Neural crest cell (in vitro differentiated cells): ENCODE results near the gene ADCY2. TPM values are rescaled to one million over a fixed set of nuclear protein-coding genes. Genes with fewer than 3 reads are reported as not detected.

ENCODE experiments used
- DNase-seq: peaks from one replicate; pipeline ENCODE4 v3.0.0; 2021; ENCODE audit warnings: low read depth, mixed read lengths, low spot score
- H3K27ac Mint-ChIP-seq: one replicate; pipeline ENCODE4 v1.8.0; 2021; ENCODE audit warnings: mild to moderate bottlenecking, mixed read lengths; ENCODE audit not compliant: unreplicated experiment
- H3K27me3 Mint-ChIP-seq: 2 replicates; pipeline ENCODE4 v1.8.0; 2021; ENCODE audit warnings: low read depth, mild to moderate bottlenecking, mixed read lengths
- H3K36me3 Mint-ChIP-seq: 2 replicates; pipeline ENCODE4 v1.8.0; 2021; ENCODE audit warnings: low read depth, mild to moderate bottlenecking, mixed read lengths
- H3K4me1 Mint-ChIP-seq: 2 replicates; pipeline ENCODE4 v1.8.0; 2021; ENCODE audit warnings: mixed read lengths
- H3K4me3 Mint-ChIP-seq: one replicate; pipeline ENCODE4 v1.8.0; 2021; ENCODE audit warnings: mild to moderate bottlenecking, mixed read lengths
- H3K9me3 Mint-ChIP-seq: 2 replicates; pipeline ENCODE4 v1.8.0; 2021; ENCODE audit warnings: mixed read lengths
- CTCF ChIP-seq: fragments of 200-600 bp; sonication (generic); conservative IDR thresholded peaks from 2 replicates; pipeline ENCODE4 v1.5.0; 2021; ENCODE audit warnings: antibody characterized with exemption, mild to moderate bottlenecking
- total RNA-seq: library from RNA; stranded (reverse); gene quantifications from 2 replicates; pipeline ENCODE4 v1.2.1, GENCODE V29; 2021

Gene ADCY2
- total RNA-seq, 1 donor from 2014 or later, result 3.5 TPM

DNA sequence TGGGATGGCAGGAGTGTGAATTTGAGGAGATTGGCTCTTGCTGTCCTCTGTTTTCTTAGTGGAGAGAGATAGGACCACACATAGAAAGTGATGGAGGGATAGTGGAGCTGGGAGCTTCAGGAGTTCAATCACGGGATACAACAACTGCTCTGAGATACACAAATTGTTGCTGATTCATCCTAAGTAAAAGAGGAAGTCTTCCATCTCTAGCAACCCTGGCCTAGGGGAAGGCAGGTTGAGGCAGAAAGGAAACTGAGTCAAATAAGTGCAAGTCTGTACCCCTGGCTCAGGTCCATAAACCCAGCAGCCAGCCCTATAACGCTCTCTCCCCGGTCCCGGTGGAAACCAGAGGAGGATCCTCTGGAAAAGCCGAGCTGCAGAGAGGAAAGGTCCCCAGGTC lies 97.7 kb downstream of the ADCY2 start:
- peaks cover 5% of the 10 kb centered on the region for H3K4me1 Mint-ChIP-seq
- H3K27me3 Mint-ChIP-seq, result no peaks in the 10 kb centered on the region
- peaks cover 4% of the 10 kb centered on the region for H3K9me3 Mint-ChIP-seq
- no peak for TF ChIP-seq CTCF
- DNase-seq, result no peak
- H3K27ac Mint-ChIP-seq, result no peak overlapping the region
- H3K36me3 Mint-ChIP-seq, result peaks cover 4% of the 10 kb centered on the region
- H3K4me3 Mint-ChIP-seq, result no peak overlapping the region

DNA sequence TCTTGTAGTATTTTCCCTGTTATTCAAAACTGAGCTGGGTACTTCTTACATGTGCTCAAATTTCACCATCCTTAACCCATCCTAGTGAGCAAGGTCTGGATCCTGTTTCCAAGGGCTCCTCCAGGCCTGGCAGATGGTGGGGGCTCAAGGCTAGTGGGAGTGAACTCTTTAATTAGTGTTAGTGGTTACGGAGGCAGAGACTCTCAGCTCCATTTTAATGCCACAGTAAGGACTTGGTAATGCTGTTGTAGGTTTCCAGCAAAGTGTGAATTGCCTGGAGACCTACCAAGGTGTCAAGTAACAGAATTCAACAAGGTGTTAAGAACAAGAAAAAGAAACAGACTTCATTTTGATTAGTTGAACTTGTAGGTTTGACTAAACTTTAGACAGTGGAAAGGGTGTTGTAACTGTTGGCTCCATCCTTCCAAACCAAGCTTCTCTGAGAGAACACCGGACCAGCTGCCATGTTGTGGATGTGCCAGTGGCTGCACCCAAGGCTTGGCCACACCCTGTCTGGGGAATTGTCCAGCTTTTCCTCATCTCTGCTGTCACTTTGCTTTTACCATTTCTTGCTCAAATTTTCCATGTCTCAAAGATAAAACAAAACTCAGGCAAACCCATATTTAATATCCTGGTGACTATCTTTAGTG lies 98.7 kb downstream of the ADCY2 start:
- TF ChIP-seq CTCF, result no peak
- Mint-ChIP-seq H3K27ac (no peak overlapping the region), H3K4me3 (no peak overlapping the region), H3K9me3 (peaks cover under 1% of the 10 kb centered on the region), H3K4me1 (peaks cover 5% of the 10 kb centered on the region), H3K27me3 (no peaks in the 10 kb centered on the region), H3K36me3 (no peaks in the 10 kb centered on the region)
- no peak for DNase-seq

- no peaks in the 10 kb centered on the region for H3K36me3 Mint-ChIP-seq
- no peak for DNase-seq
- H3K27ac Mint-ChIP-seq, result no peak overlapping the region
Measured at GRCh38 chr5:7495131-7495517, 99.2 kb downstream of the ADCY2 start.

DNA sequence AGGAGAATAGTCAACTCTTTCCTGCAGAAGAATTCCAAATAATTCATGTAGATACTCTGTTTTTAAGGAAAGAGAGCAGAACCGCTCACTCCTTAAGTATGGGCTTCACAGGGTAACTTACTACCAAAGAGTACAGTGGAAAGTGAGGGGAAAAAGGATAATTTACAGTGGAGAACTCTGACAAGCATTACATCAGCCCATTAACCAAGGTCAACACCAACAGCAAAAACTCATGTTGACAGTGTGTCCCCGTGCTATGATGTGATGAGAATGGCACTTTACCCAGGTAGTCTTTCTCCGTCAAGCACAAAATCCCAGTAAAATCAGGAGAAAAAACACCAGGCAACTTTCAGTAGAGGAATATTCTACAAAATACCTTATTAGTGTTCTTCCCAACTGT lies 104.3 kb downstream of the ADCY2 start:
- Mint-ChIP-seq H3K27ac (no peak overlapping the region), H3K4me1 (peaks cover 5% of the 10 kb centered on the region), H3K27me3 (no peaks in the 10 kb centered on the region), H3K36me3 (no peaks in the 10 kb centered on the region), H3K4me3 (no peak overlapping the region), H3K9me3 (peaks cover 2% of the 10 kb centered on the region)
- TF ChIP-seq CTCF, result no peak
- no peak for DNase-seq

More at GRCh38 chr5:7495131-7495517, 99.2 kb downstream of the ADCY2 start:
- Mint-ChIP-seq H3K27me3 (no peaks in the 10 kb centered on the region), H3K4me1 (peaks cover 9% of the 10 kb centered on the region), H3K9me3 (peaks cover 2% of the 10 kb centered on the region), H3K4me3 (no peak overlapping the region)
- TF ChIP-seq CTCF, result no peak

GRCh38 chr5:7501061-7501460 lies 105.1 kb downstream of the ADCY2 start:
- TF ChIP-seq CTCF, result no peak
- no peaks in the 10 kb centered on the region for H3K36me3 Mint-ChIP-seq
- H3K9me3 Mint-ChIP-seq, result peaks cover 2% of the 10 kb centered on the region
- no peak for DNase-seq
- H3K4me3 Mint-ChIP-seq, result no peak overlapping the region
- H3K4me1 Mint-ChIP-seq, result peaks cover 4% of the 10 kb centered on the region
- no peak overlapping the region for H3K27ac Mint-ChIP-seq
- H3K27me3 Mint-ChIP-seq, result no peaks in the 10 kb centered on the region
